Fibroblast of mammary gland (primary cell): ENCODE results near the gene PYROXD2.

Experiments used
- DNase-seq: peaks from one replicate; pipeline ENCODE4 v3.0.0-alpha.2; 2010; ENCODE audit warnings: low read depth
- H3K4me3 ChIP-seq: 2 replicates; pipeline ENCODE4 v1.5.1; 2011; ENCODE audit warnings: low read depth, mild to moderate bottlenecking, low read length, moderate library complexity; ENCODE audit not compliant: control insufficient read depth
- CTCF ChIP-seq: conservative IDR thresholded peaks from 2 replicates; pipeline ENCODE4 v1.5.1; 2011; ENCODE audit warnings: low read depth, low read length, inconsistent platforms; ENCODE audit not compliant: control insufficient read depth, insufficient read depth

Gene PYROXD2

DNA sequence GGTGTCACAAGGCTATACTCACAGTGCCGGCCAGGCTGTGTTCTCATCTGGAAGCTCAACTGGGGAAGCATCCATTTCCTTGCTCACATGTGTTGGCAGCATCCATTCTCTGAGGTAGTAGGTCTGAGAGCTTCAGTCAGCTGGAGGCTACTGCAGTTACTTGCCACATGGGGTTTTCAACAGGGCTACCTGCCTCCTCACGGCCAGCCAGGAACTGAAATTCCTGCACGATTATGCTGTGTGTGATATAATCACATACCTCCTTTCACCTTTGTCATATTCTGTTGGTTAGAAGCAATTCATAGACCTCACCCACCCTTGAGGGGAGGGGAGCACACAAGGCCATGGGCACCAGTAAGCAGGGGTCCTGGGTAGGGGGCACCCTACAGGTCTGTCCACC, 37.4 kb downstream of the PYROXD2 start:
- DNase-seq: no peak

GRCh38 chr10:98377001-98377400, 38.0 kb downstream of the PYROXD2 start:
- TF ChIP-seq CTCF: no peak
- DNase-seq: peak; percentile 11
- no peak overlapping the region for H3K4me3 ChIP-seq

More for the DNA sequence above, 37.4 kb downstream of the PYROXD2 start:
- no peak overlapping the region for H3K4me3 ChIP-seq
- no peak for TF ChIP-seq CTCF

DNA sequence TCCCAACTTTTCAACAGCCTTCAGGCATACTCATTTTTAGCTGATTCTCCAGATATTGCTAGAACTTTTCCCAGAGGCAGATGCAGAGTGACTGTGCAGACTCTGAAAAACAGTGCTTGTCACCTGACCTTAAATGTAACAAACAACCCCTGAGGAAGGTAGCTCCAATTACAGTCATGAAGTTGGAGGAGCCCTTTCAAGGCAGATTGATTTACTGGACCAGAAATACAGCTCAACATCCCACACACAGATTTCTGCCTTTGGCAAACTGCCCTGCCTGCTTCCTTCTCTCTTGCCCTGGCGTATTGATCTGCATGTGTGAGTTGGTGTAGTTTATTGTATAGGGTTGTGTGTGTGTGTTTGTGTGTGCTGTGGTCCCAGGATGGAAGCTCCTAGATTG, 38.5 kb downstream of the PYROXD2 start:
- no peak for TF ChIP-seq CTCF
- no peak overlapping the region for H3K4me3 ChIP-seq
- DNase-seq: peak; percentile 38

- TF ChIP-seq CTCF: no peak
- DNase-seq: peak; percentile 88
- H3K4me3 ChIP-seq: no peak overlapping the region
Observed at GRCh38 chr10:98374217-98374985, 40.6 kb downstream of the PYROXD2 start.

- no peak for DNase-seq
- no peak overlapping the region for H3K4me3 ChIP-seq
- TF ChIP-seq CTCF: no peak
Observed at GRCh38 chr10:98373260-98374040, 41.5 kb downstream of the PYROXD2 start.

GRCh38 chr10:98370831-98371820, 43.9 kb downstream of the PYROXD2 start:
- TF ChIP-seq CTCF: no peak
- H3K4me3 ChIP-seq: no peak overlapping the region
- no peak for DNase-seq
